Suppressor macrophage treated with lipopolysaccharide for 4 hours (primary cell): ENCODE results near the gene TNFAIP8L2.
"Not testable (repeated sequence)": the region's sequence is repeated elsewhere in the genome, so short reads cannot be mapped to it uniquely, and the experiment has no call there.

Experiments used
- DNase-seq: peaks from one replicate; pipeline ENCODE4 v3.0.0-alpha.2; 2020

Gene TNFAIP8L2

GRCh38 chr1:151193304-151193703 is 36.9 kb downstream of the TNFAIP8L2 start:
- no peak for DNase-seq

- DNase-seq: no peak
These were observed 37.4 kb downstream of the TNFAIP8L2 start for GRCh38 chr1:151193856-151194255.

- DNase-seq: peak; percentile 16
These were observed 38.6 kb downstream of the TNFAIP8L2 start for GRCh38 chr1:151194894-151195594.

GRCh38 chr1:151196292-151196800 is 39.9 kb downstream of the TNFAIP8L2 start:
- DNase-seq: peak; percentile 89

- no peak for DNase-seq
These were observed 41.4 kb downstream of the TNFAIP8L2 start for GRCh38 chr1:151197863-151198253.

- peak; percentile 100 for DNase-seq
These were observed 42.0 kb downstream of the TNFAIP8L2 start, which contains the start of gene PIP5K1A for GRCh38 chr1:151198254-151199127. PIP5K1A (plus strand) TSS chr1:151198552; CDS start chr1:151198997, 445 bp downstream.

- DNase-seq: peak; percentile 43
These were observed 43.6 kb downstream of the TNFAIP8L2 start for GRCh38 chr1:151199873-151200581.

GRCh38 chr1:151205381-151205965 is 49.0 kb downstream of the TNFAIP8L2 start:
- DNase-seq: not testable (repeated sequence)
